MM.1S (cell line): ENCODE measurements around the gene EP400.

Experiments
- EZH2phosphoT487 ChIP-seq: fragments of 300-600 bp; sonication (generic); IDR thresholded peaks from 2 replicates; pipeline ENCODE4 v1.6.1; 2018; ENCODE audit warnings: antibody characterized with exemption, low read length
- TF ChIP-seq, protein P1 (sequence below): fragments of 300-600 bp; sonication (generic); IDR thresholded peaks from 2 replicates; pipeline ENCODE4 v1.5.1; 2016; ENCODE audit warnings: antibody characterized with exemption, low read length, mixed read lengths

- TF ChIP-seq, protein P1, sequence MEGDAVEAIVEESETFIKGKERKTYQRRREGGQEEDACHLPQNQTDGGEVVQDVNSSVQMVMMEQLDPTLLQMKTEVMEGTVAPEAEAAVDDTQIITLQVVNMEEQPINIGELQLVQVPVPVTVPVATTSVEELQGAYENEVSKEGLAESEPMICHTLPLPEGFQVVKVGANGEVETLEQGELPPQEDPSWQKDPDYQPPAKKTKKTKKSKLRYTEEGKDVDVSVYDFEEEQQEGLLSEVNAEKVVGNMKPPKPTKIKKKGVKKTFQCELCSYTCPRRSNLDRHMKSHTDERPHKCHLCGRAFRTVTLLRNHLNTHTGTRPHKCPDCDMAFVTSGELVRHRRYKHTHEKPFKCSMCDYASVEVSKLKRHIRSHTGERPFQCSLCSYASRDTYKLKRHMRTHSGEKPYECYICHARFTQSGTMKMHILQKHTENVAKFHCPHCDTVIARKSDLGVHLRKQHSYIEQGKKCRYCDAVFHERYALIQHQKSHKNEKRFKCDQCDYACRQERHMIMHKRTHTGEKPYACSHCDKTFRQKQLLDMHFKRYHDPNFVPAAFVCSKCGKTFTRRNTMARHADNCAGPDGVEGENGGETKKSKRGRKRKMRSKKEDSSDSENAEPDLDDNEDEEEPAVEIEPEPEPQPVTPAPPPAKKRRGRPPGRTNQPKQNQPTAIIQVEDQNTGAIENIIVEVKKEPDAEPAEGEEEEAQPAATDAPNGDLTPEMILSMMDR = no peak
- TF ChIP-seq EZH2phosphoT487 = no peak
These were observed 37.8 kb downstream of the EP400 start for GRCh38 chr12:131987552-131987951.
